Right lobe of liver (tissue), 6 donors: ENCODE results near the gene ZNF552. TPM values are rescaled to one million over a fixed set of nuclear protein-coding genes. Genes with fewer than 3 reads are reported as not detected.

ENCODE experiments used
- ATAC-seq, 4 donors: fragments of 200-7000 bp; cut with Tn5 transposase; one replicate each; pipeline ENCODE4 v1.9.1; 2020; ENCODE audit warnings: mild to moderate bottlenecking in 4 of 4, moderate library complexity in 4 of 4
- DNase-seq, 3 donors: peaks; one replicate each; pipeline ENCODE4 v3.0.0-alpha.2; 2020
- H3K27ac ChIP-seq, 3 donors: fragments of 200-600 bp; one replicate each; pipeline ENCODE4 v1.8.0; 2022
- H3K27me3 ChIP-seq, 2 donors: fragments of 200-600 bp; one replicate each; pipeline ENCODE4 v1.8.0; 2022
- H3K36me3 ChIP-seq, 4 donors: fragments of 200-600 bp; sonication (generic) in 1 of 4; one replicate each; pipeline versions ENCODE4 v1.5.1 to v1.8.0; 2017 to 2022; ENCODE audit warnings: control low read depth in 1 of 4
- H3K4me1 ChIP-seq, 4 donors: fragments of 200-600 bp; sonication (generic) in 1 of 4; one replicate each; pipeline versions ENCODE4 v1.5.1 to v1.8.0; 2017 to 2022; ENCODE audit warnings: control low read depth in 1 of 4
- H3K4me3 ChIP-seq, 3 donors: fragments of 200-600 bp; one replicate each; pipeline ENCODE4 v1.8.0; 2022
- H3K9me3 ChIP-seq, 4 donors: fragments of 200-600 bp; sonication (generic) in 1 of 4; one replicate each; pipeline versions ENCODE4 v1.5.1 to v1.8.0; 2017 to 2022; ENCODE audit warnings: control low read depth in 1 of 4
- POLR2A ChIP-seq: fragments of 450-650 bp; IDR thresholded peaks from one replicate; pipeline ENCODE4 v1.6.1; 2017; ENCODE audit warnings: antibody characterized with exemption, mild to moderate bottlenecking
- WGBS: methylation state at CpG from one replicate; pipeline ENCODE4 v1.1.6; 2018; ENCODE audit warnings: low coverage, low lambda C conversion rate; ENCODE audit not compliant: insufficient coverage; ENCODE audit errors: missing lambda C conversion rate; 5-methylcytosine and 5-hydroxymethylcytosine counted together
- intact Hi-C, 2 donors: fragments of 100-400 bp; cut with DNase I; formaldehyde crosslinking; loops; one replicate each; pipeline versions ENCODE4 v1.11.2 to v1.14.1; 2022
- total RNA-seq, 6 experiments: library from RNA; depleted of rRNA in 2 of 6; stranded (reverse); fragments of >200 nt in 2 of 6; fragmentation: NEBNext Ultra II Directional in 3 of 6; extraction: Animal tissue kit (Norgen Biotek cat#: 25700) in 3 of 6; gene quantifications; one replicate each; pipeline versions ENCODE4 v1.1.0 to v1.2.4, GENCODE V29; 2016 to 2023
- TF ChIP-seq, protein P1 (sequence below), 4 donors: fragments of 200-600 bp in 3 of 4; fragments of 450-650 bp in 1 of 4; IDR thresholded peaks; one replicate each; pipeline versions ENCODE4 v1.5.1 to v1.8.0; 2016 to 2022; ENCODE audit warnings: antibody characterized with exemption in 4 of 4, mild to moderate bottlenecking in 2 of 4
- donor health status: DM: no; HTN: yes; CAD: no.
- donor health status: DM: no; HTN: no; CAD: no.
- donor health status: DM: no; HTN: no; CAD: no.
- donor health status: DM: no; HTN: yes; CAD: no.
- donor health status: DM: no; HTN: yes; CAD: no.

Gene ZNF552
- total RNA-seq, 6 experiments from 2014 or later, result 2.6 to 9.0 (median 4.9) TPM

DNA sequence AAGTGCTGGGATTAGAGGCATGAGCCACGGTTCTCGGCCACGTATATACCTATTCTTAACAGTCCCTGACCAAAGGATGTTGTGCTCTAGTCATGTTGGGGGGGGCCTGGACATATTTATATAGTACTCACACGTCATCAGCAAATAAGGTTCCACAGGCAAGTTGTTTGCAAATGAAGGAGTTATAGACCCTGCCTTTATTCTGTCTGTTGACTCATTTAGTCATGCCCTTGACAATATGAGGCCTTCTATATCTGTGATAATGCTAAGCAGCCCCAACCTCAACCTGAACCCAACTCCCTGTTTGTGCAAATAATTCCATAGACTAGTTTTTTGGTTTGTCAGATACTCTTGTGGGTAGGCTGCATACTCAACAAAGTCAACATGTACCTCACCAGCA lies 36.4 kb downstream of the ZNF552 start:
- WGBS, result 100% methylated on average over 4 of the region's 4 CpGs
- H3K27ac ChIP-seq, result no peak overlapping the region
- peaks cover 0 to 3% (median 0%) of the 10 kb centered on the region in 4 donors for H3K9me3 ChIP-seq
- H3K4me1 ChIP-seq, result no peaks in the 10 kb centered on the region
- intact Hi-C loops, result no loop called here
- TF ChIP-seq POLR2A, result no peak
- TF ChIP-seq, protein P1, sequence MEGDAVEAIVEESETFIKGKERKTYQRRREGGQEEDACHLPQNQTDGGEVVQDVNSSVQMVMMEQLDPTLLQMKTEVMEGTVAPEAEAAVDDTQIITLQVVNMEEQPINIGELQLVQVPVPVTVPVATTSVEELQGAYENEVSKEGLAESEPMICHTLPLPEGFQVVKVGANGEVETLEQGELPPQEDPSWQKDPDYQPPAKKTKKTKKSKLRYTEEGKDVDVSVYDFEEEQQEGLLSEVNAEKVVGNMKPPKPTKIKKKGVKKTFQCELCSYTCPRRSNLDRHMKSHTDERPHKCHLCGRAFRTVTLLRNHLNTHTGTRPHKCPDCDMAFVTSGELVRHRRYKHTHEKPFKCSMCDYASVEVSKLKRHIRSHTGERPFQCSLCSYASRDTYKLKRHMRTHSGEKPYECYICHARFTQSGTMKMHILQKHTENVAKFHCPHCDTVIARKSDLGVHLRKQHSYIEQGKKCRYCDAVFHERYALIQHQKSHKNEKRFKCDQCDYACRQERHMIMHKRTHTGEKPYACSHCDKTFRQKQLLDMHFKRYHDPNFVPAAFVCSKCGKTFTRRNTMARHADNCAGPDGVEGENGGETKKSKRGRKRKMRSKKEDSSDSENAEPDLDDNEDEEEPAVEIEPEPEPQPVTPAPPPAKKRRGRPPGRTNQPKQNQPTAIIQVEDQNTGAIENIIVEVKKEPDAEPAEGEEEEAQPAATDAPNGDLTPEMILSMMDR (IDR thresholded peaks at IDR 0.05), result no peak
- no peaks in the 10 kb centered on the region for H3K27me3 ChIP-seq
- ATAC-seq, result no peak
- peaks cover 0 to 26% (median 13%) of the 10 kb centered on the region in 4 donors for H3K36me3 ChIP-seq
- DNase-seq, result no peak
- no peak overlapping the region for H3K4me3 ChIP-seq

DNA sequence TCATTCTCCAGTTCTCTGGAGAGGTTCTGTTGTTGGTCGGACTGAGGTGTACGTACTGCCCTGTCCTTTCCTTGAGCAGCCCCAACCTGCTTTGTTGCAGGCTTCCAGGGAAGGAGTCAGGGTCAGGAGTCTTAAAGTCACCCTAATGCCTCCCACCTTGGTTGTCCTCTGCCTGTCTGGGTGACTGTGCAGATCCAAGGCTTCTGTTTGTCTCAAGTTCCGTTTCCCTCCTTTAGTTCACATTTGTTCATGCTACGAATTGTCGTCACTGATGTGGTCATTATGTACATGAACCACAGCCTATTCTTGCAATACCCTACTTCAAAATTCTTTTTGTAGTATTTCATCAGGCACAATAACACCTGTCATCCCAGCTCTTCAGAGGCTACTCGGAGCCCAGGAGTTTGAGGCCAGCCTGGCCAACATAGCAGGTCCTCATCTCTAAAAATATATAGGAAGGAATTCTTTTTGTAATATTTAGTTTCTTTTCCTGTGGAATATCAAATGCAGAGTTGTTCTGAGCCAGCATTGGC lies 37.9 kb downstream of the ZNF552 start:
- H3K4me1 ChIP-seq, result peaks cover 0 to 9% (median 0%) of the 10 kb centered on the region in 4 donors
- intact Hi-C loops, result no loop called here
- no peaks in the 10 kb centered on the region for H3K27me3 ChIP-seq
- ATAC-seq (no peak), DNase-seq (no peak)
- H3K4me3 ChIP-seq, result no peak overlapping the region
- 68% methylated on average over 3 of the region's 6 CpGs for WGBS
- peaks cover 0 to 26% (median 13%) of the 10 kb centered on the region in 4 donors for H3K36me3 ChIP-seq
- no peak overlapping the region for H3K27ac ChIP-seq
- H3K9me3 ChIP-seq, result peaks cover 0 to 3% (median 0%) of the 10 kb centered on the region in 4 donors
- no peak for TF ChIP-seq POLR2A
- TF ChIP-seq, protein P1 (IDR thresholded peaks at IDR 0.05), result no peak

DNA sequence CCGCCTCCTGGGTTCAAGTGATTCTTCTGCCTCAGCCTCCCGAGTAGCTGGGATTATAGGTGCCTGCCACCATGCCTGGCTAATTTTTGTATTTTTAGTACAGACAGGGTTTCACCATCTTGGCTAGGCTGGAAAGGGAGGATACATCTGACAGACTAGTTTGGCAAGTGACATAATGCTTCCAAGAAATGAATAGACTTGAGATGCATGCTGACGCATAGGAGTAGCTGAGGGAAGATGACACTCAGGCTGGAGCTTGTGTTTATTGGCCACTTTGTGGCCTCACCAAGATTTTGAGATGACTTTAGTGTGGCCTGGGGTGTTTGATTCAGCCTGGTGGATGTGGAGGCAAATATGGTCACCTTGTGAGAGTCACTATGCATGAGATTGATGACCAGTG lies 41.2 kb downstream of the ZNF552 start:
- ATAC-seq, result no peak

DNA sequence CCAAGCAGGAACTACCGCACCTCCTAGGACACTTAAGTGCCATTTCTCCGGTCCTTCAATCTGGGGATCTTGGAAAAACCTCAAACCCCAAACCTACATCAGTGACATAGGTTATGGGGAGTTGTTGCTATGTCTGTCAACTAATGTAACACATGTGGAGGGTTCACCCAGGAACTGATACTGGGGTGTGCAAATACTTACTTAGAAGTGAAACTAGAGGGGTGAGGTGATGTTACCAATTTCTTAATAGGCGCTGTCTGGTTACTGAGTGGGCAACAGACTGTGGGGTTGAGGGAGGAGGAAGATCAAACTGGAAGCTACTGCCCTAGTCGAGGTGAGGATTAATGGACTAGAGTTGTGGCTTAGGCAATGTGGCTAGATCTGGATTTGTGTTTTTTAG lies 43.3 kb downstream of the ZNF552 start:
- DNase-seq, result no peak
- Histone ChIP-seq H3K9me3 (no peaks in the 10 kb centered on the region), H3K36me3 (peaks cover 0 to under 1% (median 0%) of the 10 kb centered on the region in 4 donors), H3K27me3 (no peaks in the 10 kb centered on the region), H3K4me3 (no peak overlapping the region), H3K27ac (no peak overlapping the region), H3K4me1 (peaks cover 0 to 17% (median 4%) of the 10 kb centered on the region in 4 donors)
- WGBS, result 100% methylated on average over 1 of the region's 4 CpGs
- TF ChIP-seq POLR2A, result no peak
- TF ChIP-seq, protein P1 (IDR thresholded peaks at IDR 0.05), result no peak
- ATAC-seq, result no peak
- intact Hi-C loops, result no loop called here

More for the DNA sequence above, 41.2 kb downstream of the ZNF552 start:
- no peak overlapping the region for H3K4me3 ChIP-seq
- no peak overlapping the region for H3K27ac ChIP-seq
- H3K4me1 ChIP-seq, result peaks cover 0 to 17% (median 4%) of the 10 kb centered on the region in 4 donors
- intact Hi-C loops, result no loop called here
- 100% methylated on average over 2 of the region's 3 CpGs for WGBS
- no peaks in the 10 kb centered on the region for H3K9me3 ChIP-seq
- no peaks in the 10 kb centered on the region for H3K27me3 ChIP-seq
- no peak for DNase-seq
- H3K36me3 ChIP-seq, result peaks cover 0 to 17% (median 0%) of the 10 kb centered on the region in 4 donors
- TF ChIP-seq POLR2A, result no peak
- TF ChIP-seq, protein P1 (IDR thresholded peaks at IDR 0.05), result no peak
